Progenitor cell of endocrine pancreas (in vitro differentiated cells): ENCODE data around the gene RAB40A. TPM values are rescaled to one million over a fixed set of nuclear protein-coding genes. Genes with fewer than 3 reads are reported as not detected.
A peak's percentile ranks its signal among the peaks of the same experiment; 100 is the strongest.

Experiments used
- DNase-seq: peaks from one replicate; pipeline ENCODE4 v3.0.0; 2021; ENCODE audit warnings: low spot score; ENCODE audit not compliant: unreplicated experiment
- H3K27ac Mint-ChIP-seq: 2 replicates; pipeline ENCODE4 v1.8.0; 2021; ENCODE audit warnings: mild to moderate bottlenecking, moderate library complexity, mixed read lengths
- H3K27me3 Mint-ChIP-seq: 2 replicates; pipeline ENCODE4 v1.8.0; 2021; ENCODE audit warnings: mixed read lengths
- H3K36me3 Mint-ChIP-seq: 2 replicates; pipeline ENCODE4 v1.8.0; 2022; ENCODE audit warnings: mixed read lengths; ENCODE audit not compliant: insufficient read depth
- H3K4me1 Mint-ChIP-seq: 2 replicates; pipeline ENCODE4 v1.8.0; 2021; ENCODE audit warnings: low read depth, mixed read lengths
- H3K4me3 Mint-ChIP-seq: 2 replicates; pipeline ENCODE4 v1.8.0; 2021; ENCODE audit warnings: low read depth, mild to moderate bottlenecking, moderate library complexity, mixed read lengths
- H3K9me3 Mint-ChIP-seq: 2 replicates; pipeline ENCODE4 v1.8.0; 2021; ENCODE audit warnings: low read depth, mixed read lengths
- CTCF ChIP-seq: fragments of 200-600 bp; sonication (generic); IDR thresholded peaks from one replicate; pipeline ENCODE4 v1.5.0; 2021; ENCODE audit warnings: antibody characterized with exemption, mild to moderate bottlenecking; ENCODE audit not compliant: unreplicated experiment
- total RNA-seq: library from RNA; stranded (reverse); gene quantifications from 2 replicates; pipeline ENCODE4 v1.2.1, GENCODE V29; 2021

The RAB40A gene
- total RNA-seq, 1 donor from 2014 or later, result 0.98 TPM

GRCh38 chrX:103556963-103557612 lies 37.8 kb upstream of the RAB40A start:
- Mint-ChIP-seq H3K27ac (no peak overlapping the region), H3K4me1 (peaks cover 7% of the 10 kb centered on the region), H3K9me3 (no peaks in the 10 kb centered on the region), H3K4me3 (no peak overlapping the region), H3K27me3 (no peaks in the 10 kb centered on the region), H3K36me3 (no peaks in the 10 kb centered on the region)
- TF ChIP-seq CTCF, result no peak
- DNase-seq, result no peak

DNA sequence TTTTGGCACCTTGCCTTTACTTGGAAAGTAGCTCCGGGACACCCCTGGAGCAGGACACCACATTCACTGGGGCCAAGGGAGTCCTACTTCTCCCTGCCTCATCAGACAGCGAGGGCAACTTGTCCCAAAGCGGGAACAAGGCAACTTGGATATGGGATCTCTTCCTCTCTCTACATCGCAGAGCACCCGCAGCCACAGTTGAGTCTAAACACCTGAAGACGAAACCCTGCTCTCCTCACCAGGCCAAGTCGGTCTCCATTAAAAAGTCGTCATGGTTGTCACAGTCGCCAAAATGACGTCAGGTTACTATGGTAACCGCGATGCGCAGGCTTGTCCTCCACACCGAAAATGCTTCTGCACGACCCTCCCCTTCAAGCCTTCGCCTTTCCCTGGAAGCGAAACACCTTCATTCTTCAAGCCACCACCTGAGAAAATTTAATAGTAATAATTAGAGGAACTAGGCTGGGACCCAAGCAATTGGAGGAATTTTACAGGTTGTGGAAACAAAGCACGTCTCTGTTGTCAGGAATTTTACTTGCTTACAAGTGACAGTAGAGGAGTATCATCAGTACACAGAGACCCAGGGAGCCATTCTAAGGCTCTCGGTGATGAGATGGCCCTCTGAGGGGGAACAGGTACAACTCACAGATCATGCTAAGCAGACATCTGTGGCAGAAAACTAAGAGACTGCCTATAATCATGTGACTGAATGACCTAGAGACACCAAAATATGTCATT lies 35.6 kb upstream of the RAB40A start:
- no peaks in the 10 kb centered on the region for H3K9me3 Mint-ChIP-seq
- peak overlapping the region; percentile 88 for H3K4me3 Mint-ChIP-seq
- peak; percentile 27 for DNase-seq
- H3K27ac Mint-ChIP-seq, result peak overlapping the region; percentile 91
- no peaks in the 10 kb centered on the region for H3K27me3 Mint-ChIP-seq
- peaks cover 7% of the 10 kb centered on the region for H3K4me1 Mint-ChIP-seq
- H3K36me3 Mint-ChIP-seq, result no peaks in the 10 kb centered on the region
- TF ChIP-seq CTCF, result no peak

- H3K36me3 Mint-ChIP-seq, result peaks cover 2% of the 10 kb centered on the region
- no peak for TF ChIP-seq CTCF
- no peaks in the 10 kb centered on the region for H3K27me3 Mint-ChIP-seq
- H3K4me1 Mint-ChIP-seq, result peaks cover 6% of the 10 kb centered on the region
- H3K4me3 Mint-ChIP-seq, result no peak overlapping the region
- DNase-seq, result no peak
- peaks cover 6% of the 10 kb centered on the region for H3K9me3 Mint-ChIP-seq
- no peak overlapping the region for H3K27ac Mint-ChIP-seq
Measured at GRCh38 chrX:103552236-103552635, 32.9 kb upstream of the RAB40A start.

- DNase-seq, result no peak
- no peaks in the 10 kb centered on the region for H3K27me3 Mint-ChIP-seq
Measured at GRCh38 chrX:103550415-103551051, 31.2 kb upstream of the RAB40A start.

More at GRCh38 chrX:103550415-103551051, 31.2 kb upstream of the RAB40A start:
- Mint-ChIP-seq H3K9me3 (peaks cover 13% of the 10 kb centered on the region), H3K4me3 (no peak overlapping the region), H3K4me1 (peaks cover 5% of the 10 kb centered on the region), H3K27ac (no peak overlapping the region), H3K36me3 (peaks cover 2% of the 10 kb centered on the region)
- TF ChIP-seq CTCF, result no peak
